Activated CD4-positive, alpha-beta T cell treated with anti-CD3 and anti-CD28 coated beads, Interleukin-2, amount 10 ng/mL, durations not matched to agents 24 days and 14 days (primary cell): ENCODE results near the gene ZNF593OS. TPM values are rescaled to one million over a fixed set of nuclear protein-coding genes. Genes with fewer than 3 reads are reported as not detected.

Source experiments
- DNase-seq: peaks from one replicate; pipeline ENCODE4 v3.0.0; 2022
- H3K27ac Mint-ChIP-seq: one replicate; pipeline ENCODE4 v1.8.0; 2022; ENCODE audit warnings: mild to moderate bottlenecking, mixed read lengths
- H3K27me3 Mint-ChIP-seq: one replicate; pipeline ENCODE4 v1.8.0; 2022; ENCODE audit warnings: mixed read lengths
- H3K36me3 Mint-ChIP-seq: one replicate; pipeline ENCODE4 v1.8.0; 2022; ENCODE audit warnings: low read depth, mild to moderate bottlenecking, mixed read lengths
- H3K4me1 Mint-ChIP-seq: one replicate; pipeline ENCODE4 v1.8.0; 2021; ENCODE audit warnings: mixed read lengths
- H3K4me3 Mint-ChIP-seq: one replicate; pipeline ENCODE4 v1.8.0; 2022; ENCODE audit warnings: mild to moderate bottlenecking, moderate library complexity, mixed read lengths
- H3K9me3 Mint-ChIP-seq: one replicate; pipeline ENCODE4 v1.8.0; 2021; ENCODE audit warnings: mixed read lengths
- intact Hi-C: fragments of 100-400 bp; cut with micrococcal nuclease; formaldehyde crosslinking; loops from one replicate; pipeline ENCODE4 v1.15.1; 2023
- total RNA-seq: library from RNA; stranded (reverse); gene quantifications from 2 replicates; pipeline ENCODE4 v1.2.3, GENCODE V29; 2022

The ZNF593OS gene
- total RNA-seq, 1 donor from 2014 or later: not detected

DNA sequence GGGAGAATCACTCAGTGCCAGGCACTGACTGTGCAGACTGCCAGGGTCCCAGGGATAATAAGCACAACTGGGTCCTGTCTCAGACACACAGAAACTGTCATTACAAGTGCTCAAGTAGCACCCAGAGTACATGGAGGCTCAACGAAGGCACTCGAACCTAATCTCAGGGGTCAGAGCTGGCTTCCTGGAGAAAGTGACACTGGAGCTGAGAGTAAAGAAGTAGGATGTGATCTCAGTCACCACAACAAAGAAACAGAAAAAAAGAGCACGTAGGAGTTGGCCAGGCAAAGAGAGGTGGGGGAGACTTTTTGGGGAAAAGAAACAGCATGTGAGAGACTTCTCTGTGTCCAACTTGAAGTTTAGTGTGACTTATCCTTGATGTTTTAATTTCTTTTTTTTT, 20.1 kb upstream of the ZNF593OS start:
- Mint-ChIP-seq H3K36me3 (no peaks in the 10 kb centered on the region), H3K4me1 (peaks cover 24% of the 10 kb centered on the region), H3K4me3 (peak overlapping the region; percentile 47), H3K27me3 (peaks cover 4% of the 10 kb centered on the region), H3K9me3 (peaks cover 4% of the 10 kb centered on the region), H3K27ac (peak overlapping the region; percentile 71)
- peak; percentile 82 for DNase-seq
- intact Hi-C loops: no loop called here

DNA sequence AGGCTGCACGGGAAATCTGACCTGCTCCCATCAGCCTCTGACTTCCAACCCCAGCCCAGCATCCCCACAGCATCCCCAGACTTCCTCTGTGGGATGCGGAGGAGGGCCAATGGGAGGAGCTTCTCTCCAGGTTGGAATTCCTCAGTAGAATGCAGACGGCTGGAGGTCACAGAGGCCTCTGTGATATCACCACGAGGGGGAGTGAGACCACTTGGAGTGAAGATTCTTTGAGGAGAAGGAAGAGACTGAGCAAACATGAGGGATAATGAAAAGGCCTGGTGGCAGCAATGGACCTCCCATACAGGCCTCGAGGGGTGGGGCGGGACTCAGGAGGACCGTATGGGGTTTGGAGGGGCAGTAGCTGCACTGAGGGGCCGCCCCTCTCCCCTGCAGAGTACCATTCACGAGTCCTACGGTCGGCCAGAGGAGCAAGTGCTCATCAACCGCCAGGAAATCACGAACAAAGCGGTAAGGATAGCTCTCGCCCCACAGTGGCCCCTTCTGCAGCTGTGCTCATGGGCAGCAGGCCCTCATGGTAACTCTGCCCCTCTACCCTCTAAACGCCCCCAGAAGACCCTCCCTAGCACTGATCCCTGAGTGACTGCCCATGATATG, 18.8 kb upstream of the ZNF593OS start, which contains the start of gene CATSPER4:
Gene CATSPER4 (plus strand): TSS at position 230 of the 615 bp plus-strand sequence. CDS start 26 bp downstream, at position 256.
- Mint-ChIP-seq H3K27ac (no peak within 1 kb of the TSS), H3K9me3 (peaks cover 4% of the 10 kb centered on the region), H3K4me3 (peak within 1 kb of the TSS; percentile 47), H3K4me1 (peaks cover 24% of the 10 kb centered on the region), H3K27me3 (peaks cover 2% of the 10 kb centered on the region), H3K36me3 (no peaks in the 10 kb centered on the region)
- intact Hi-C loops: no loop called here
- peak; percentile 57 for DNase-seq

DNA sequence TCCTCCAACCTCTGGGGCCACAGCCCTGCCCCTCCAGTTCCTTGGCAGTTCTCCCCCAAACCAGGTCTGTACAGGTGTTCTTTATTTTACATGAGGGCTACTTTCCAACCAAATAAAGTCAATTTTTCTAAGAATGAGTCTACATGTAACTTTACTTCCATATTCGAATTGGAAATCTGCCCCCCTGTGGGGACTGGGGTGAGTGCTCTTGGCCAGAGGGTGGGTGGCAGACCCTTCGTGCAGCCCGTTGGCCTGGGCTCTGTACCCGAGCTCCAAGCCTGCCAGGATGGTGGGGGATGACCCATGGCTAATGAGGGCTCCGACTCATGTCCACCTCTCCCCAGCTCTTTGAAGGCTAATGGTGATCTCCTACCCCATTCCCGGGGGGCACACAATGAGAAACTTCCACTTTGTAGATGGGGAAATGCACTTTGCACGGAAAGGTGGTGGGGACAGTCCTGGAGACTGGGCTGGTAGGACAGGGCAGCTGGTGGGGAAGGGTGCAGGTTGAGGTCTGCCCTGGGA, 18.2 kb upstream of the ZNF593OS start:
- no peak overlapping the region for H3K4me3 Mint-ChIP-seq
- intact Hi-C loops: no loop called here
- no peaks in the 10 kb centered on the region for H3K36me3 Mint-ChIP-seq
- no peaks in the 10 kb centered on the region for H3K27me3 Mint-ChIP-seq
- no peak for DNase-seq
- no peak overlapping the region for H3K27ac Mint-ChIP-seq
- H3K4me1 Mint-ChIP-seq: peaks cover 24% of the 10 kb centered on the region
- peaks cover 4% of the 10 kb centered on the region for H3K9me3 Mint-ChIP-seq

DNA sequence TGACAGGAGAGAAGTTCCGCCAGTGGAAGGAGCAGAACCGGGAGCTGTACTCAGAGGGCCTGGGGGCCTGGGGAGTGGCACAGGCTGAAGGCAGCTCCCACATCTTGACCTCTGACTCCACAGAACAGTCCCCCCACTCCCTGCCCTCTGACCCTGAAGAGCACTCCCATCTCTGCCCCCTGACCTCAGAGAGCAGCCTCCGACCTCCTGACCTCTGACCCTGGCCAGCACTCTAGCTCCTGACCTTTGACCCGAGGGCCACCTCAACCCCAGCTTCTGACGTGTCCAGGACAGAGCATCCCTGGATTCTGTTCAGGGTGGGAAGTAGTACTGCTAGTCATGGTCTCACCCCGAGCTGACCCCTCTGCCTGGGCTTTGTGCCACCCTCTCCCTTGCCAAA, 17.7 kb upstream of the ZNF593OS start:
- Mint-ChIP-seq H3K27me3 (no peaks in the 10 kb centered on the region), H3K9me3 (peaks cover 4% of the 10 kb centered on the region), H3K27ac (no peak overlapping the region), H3K4me1 (peaks cover 24% of the 10 kb centered on the region), H3K4me3 (no peak overlapping the region), H3K36me3 (no peaks in the 10 kb centered on the region)
- no peak for DNase-seq
- intact Hi-C loops: no loop called here

DNA sequence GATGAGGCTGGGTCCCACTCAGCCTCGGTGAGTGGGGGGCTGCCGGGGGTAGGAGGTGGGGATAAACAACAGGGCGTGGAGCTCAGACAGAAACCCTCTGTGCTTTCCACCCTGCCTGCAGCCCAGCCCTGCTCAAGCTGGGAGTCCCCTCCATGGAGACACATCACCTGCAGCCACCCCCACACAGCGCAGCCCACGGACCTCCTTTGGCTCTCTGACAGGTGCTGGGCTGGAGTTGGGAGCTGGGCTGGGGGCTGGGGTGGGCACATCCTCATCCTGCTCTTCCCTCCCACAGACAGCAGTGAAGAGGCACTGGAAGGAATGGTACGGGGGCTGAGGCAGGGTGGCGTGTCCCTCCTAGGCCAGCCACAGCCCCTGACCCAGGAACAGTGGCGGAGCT, 16.8 kb upstream of the ZNF593OS start:
- H3K27ac Mint-ChIP-seq: no peak overlapping the region
- peaks cover 18% of the 10 kb centered on the region for H3K4me1 Mint-ChIP-seq
- DNase-seq: no peak
- intact Hi-C loops: no loop called here
- no peaks in the 10 kb centered on the region for H3K36me3 Mint-ChIP-seq
- H3K9me3 Mint-ChIP-seq: peaks cover 4% of the 10 kb centered on the region
- no peaks in the 10 kb centered on the region for H3K27me3 Mint-ChIP-seq
- H3K4me3 Mint-ChIP-seq: no peak overlapping the region

DNA sequence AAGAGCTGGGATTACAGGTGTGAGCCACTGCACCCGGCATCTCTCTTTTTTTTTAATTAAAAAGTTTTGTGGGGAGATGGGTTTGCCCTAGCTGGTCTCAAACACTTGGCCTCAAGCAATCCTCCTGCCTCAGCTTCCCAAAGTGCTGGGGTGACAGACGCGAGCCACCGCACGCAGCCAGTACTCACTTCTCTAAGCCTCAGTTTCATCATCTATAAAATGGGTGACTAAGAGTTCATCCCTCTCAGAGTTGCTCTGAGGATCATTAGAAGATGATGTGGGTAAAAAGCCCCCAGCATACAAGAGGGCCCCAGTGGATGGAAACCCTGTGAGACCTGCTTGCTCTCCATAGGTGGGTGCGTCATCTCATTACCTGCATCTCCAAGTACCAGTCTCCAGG, 16.2 kb upstream of the ZNF593OS start:
- DNase-seq: no peak
- no peak overlapping the region for H3K4me3 Mint-ChIP-seq
- H3K36me3 Mint-ChIP-seq: no peaks in the 10 kb centered on the region
- intact Hi-C loops: no loop called here
- H3K9me3 Mint-ChIP-seq: peaks cover 4% of the 10 kb centered on the region
- H3K27me3 Mint-ChIP-seq: no peaks in the 10 kb centered on the region
- H3K27ac Mint-ChIP-seq: no peak overlapping the region
- H3K4me1 Mint-ChIP-seq: peaks cover 13% of the 10 kb centered on the region

DNA sequence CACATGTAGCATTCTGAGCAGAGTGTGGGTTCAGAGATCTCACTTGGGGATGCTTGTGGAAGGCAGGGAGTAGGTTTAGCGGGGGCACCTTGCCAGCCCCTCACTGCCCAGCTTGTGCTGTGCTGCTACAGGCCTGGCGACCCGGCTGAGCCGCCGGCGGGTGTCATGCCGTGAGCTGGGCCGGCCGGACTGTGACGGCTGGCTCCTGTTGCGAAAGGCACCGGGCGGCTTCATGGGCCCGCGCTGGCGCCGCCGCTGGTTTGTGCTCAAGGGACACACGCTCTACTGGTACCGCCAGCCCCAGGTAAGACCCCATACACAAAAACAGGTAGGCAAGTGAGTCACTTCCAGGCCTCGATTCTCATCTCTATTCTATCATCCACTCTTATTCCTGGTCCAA, 13.3 kb upstream of the ZNF593OS start:
- H3K36me3 Mint-ChIP-seq: no peaks in the 10 kb centered on the region
- H3K27ac Mint-ChIP-seq: no peak overlapping the region
- DNase-seq: no peak
- peaks cover 4% of the 10 kb centered on the region for H3K4me1 Mint-ChIP-seq
- no peaks in the 10 kb centered on the region for H3K9me3 Mint-ChIP-seq
- no peak overlapping the region for H3K4me3 Mint-ChIP-seq
- intact Hi-C loops: no loop called here
- no peaks in the 10 kb centered on the region for H3K27me3 Mint-ChIP-seq

DNA sequence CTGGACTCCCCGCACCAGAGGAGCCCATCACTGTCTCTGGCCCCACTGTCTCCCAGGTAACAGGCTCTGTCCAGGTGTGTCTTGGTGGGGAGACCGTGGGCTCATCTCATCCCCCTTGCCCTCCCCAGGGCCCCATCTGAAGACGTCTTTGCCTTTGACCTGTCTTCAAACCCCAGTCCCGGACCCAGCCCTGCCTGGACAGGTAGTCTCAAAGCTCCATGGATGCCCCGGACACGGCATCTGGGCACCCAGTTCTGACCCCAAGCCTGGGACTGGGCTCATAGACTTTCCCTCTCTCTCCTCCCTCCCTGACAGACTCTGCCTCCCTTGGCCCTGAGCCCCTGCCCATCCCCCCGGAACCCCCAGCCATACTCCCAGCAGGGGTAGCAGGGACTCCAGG, 12.5 kb upstream of the ZNF593OS start:
- H3K4me3 Mint-ChIP-seq: no peak overlapping the region
- H3K4me1 Mint-ChIP-seq: peaks cover 4% of the 10 kb centered on the region
- no peak for DNase-seq
- H3K27me3 Mint-ChIP-seq: no peaks in the 10 kb centered on the region
- H3K36me3 Mint-ChIP-seq: no peaks in the 10 kb centered on the region
- H3K27ac Mint-ChIP-seq: no peak overlapping the region
- no peaks in the 10 kb centered on the region for H3K9me3 Mint-ChIP-seq
- intact Hi-C loops: no loop called here

DNA sequence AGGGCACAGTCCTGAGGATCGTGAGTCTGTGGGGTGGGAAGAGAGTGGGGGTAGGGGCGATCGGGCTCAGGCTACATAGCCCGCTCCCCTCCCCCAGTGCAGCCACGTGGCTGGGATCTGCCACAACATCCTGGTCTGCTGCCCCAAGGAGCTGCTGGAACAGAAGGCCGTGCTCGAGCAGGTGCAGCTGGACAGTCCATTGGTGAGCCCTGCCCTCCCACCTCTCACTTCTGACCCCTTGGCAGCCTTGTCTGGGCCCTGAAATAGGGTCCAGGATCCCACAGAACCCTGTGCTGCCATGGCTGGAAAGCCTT, 10.7 kb upstream of the ZNF593OS start:
- Mint-ChIP-seq H3K27ac (no peak overlapping the region), H3K9me3 (no peaks in the 10 kb centered on the region), H3K36me3 (no peaks in the 10 kb centered on the region), H3K27me3 (no peaks in the 10 kb centered on the region), H3K4me3 (no peak overlapping the region), H3K4me1 (peaks cover 6% of the 10 kb centered on the region)
- intact Hi-C loops: no loop called here
- DNase-seq: no peak

DNA sequence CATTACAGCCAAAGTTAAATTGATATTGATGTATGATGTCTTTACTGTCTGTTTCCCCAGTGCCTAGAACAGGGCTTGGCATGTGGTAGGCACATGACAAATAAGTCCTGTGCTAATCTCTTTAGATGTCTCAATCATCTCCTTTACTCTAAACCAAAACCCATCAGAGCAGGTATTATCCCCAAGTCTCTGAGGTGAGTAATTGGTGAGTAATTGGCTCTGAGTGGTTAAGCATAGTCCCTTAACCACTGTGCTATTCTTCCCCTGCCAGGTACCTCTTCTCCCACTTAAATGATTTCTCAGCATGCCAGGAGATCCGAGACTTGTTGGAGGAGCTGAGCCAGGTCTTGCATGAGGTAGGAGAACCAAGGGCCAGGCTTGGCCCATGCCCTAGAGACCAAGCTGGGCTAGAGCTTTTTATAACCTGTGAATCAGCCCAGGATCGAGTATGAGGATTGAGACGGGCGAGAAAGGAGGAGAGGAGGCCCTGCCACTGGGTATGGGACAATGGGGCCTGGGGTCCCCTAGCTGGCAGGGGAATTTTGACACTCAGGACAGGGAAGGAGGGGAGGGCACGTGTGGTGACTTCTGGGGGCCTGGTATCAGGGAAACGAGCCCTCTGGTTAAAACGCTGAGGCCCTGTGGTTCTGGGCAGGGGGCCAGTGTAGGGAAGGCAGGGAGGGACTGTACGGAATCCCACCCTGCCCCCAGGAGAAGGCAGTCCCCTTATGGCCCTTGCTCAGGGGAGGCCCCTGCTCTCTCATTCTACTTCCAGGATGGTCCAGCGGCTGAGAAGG, 10.2 kb upstream of the ZNF593OS start:
- Mint-ChIP-seq H3K4me3 (no peak overlapping the region), H3K27me3 (no peaks in the 10 kb centered on the region), H3K27ac (no peak overlapping the region), H3K36me3 (no peaks in the 10 kb centered on the region), H3K4me1 (peaks cover 6% of the 10 kb centered on the region), H3K9me3 (no peaks in the 10 kb centered on the region)
- intact Hi-C loops: no loop called here
- no peak for DNase-seq

DNA sequence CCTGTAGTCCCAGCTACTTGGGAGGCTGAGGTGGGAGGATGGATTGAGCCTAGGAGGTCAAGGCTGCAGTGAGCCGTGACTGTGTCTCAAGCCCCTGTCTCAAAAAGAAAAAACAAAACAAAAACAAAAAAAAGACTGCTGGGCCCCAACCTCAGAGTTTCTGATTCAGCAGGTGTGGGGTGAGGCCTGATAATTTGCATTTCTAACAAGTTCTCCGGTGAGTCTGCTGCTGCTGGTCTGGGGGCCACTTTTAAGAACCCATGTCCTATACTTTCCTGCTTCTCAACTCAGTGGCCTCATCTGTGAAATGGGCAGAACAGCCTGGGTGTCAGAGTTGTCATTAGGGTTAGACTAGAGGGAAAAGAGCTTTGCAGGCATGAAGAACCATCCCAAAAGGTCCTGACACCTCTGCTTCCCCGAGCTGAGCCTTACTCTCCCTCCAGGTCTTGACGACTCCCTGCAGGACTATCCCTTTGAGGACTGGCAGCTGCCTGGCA, 8.4 kb upstream of the ZNF593OS start:
- intact Hi-C loops: no loop called here
- Mint-ChIP-seq H3K4me1 (peaks cover 6% of the 10 kb centered on the region), H3K27me3 (no peaks in the 10 kb centered on the region), H3K36me3 (no peaks in the 10 kb centered on the region), H3K27ac (no peak overlapping the region), H3K9me3 (no peaks in the 10 kb centered on the region), H3K4me3 (no peak overlapping the region)
- no peak for DNase-seq

DNA sequence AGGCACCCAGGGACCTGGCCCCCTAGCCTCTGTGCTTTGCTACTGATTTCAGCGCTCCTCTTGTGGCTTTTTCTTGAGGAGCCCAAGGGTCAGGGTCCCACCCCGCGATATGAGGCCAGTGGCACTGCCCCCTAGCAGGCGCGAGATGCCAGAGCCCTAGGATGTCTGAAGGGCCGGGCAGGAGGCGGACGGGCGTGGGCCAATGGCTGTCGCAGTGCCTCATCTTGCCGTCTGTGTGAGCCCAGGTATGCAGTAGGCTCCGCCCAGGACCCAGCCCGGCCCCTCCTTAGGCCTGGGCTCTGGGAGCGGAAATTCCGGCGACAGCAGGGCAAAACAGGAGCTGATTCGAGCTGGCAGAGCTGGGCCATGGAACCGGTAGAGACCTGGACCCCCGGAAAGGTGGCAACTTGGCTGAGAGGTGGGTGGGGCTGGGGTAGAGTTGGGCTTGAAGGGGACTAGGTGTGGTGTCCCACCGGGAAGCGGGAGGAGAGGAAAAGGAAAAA, 5.6 kb upstream of the ZNF593OS start, which contains the start of gene CNKSR1:
Gene CNKSR1 (plus strand): TSS at position 310 of the 503 bp plus-strand sequence. CDS start 57 bp downstream, at position 367.
- Mint-ChIP-seq H3K4me1 (peaks cover 8% of the 10 kb centered on the region), H3K9me3 (no peaks in the 10 kb centered on the region), H3K27me3 (no peaks in the 10 kb centered on the region), H3K27ac (peak within 1 kb of the TSS; percentile 29), H3K4me3 (peak within 1 kb of the TSS; percentile 68), H3K36me3 (no peaks in the 10 kb centered on the region)
- intact Hi-C loops: no loop called here
- DNase-seq: no peak

DNA sequence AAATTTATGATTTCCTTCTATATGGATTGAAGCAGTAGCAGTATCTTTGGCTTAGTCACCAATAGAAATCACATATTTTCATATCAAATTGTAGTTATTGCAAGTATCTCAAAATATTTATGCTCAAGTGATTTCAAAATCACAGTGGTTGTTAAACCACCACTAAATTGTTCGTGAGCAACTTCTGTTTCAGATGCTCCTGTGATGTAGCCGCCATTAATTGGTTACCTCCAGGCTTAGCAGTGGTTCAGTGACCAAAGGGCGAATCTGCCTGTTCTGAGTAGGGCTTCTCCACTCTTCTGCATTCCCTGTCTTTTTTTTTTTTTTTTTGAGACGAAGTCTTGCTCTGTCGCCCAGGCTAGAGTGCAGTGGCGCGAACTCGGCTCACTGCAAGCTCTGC, 3.7 kb upstream of the ZNF593OS start:
- intact Hi-C loops: no loop called here
- H3K9me3 Mint-ChIP-seq: no peaks in the 10 kb centered on the region
- H3K27me3 Mint-ChIP-seq: no peaks in the 10 kb centered on the region
- no peak overlapping the region for H3K4me3 Mint-ChIP-seq
- peaks cover 6% of the 10 kb centered on the region for H3K36me3 Mint-ChIP-seq
- H3K4me1 Mint-ChIP-seq: peaks cover 8% of the 10 kb centered on the region
- no peak for DNase-seq
- no peak overlapping the region for H3K27ac Mint-ChIP-seq

DNA sequence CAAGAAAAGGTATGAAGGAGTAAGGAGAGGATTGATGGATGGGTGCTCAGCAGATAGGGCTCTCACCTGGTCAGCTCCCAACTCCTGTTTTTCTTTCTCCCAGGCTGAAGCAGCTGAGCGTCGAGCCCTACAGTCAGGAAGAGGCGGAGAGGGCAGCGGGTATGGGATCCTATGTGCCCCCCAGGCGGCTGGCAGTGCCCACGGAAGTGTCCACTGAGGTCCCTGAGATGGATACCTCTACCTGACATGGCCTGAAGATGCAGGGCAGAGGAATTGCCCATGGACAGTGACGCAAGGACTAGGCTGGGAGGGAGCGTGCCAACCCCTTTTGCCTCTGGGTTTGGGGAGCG, 1.2 kb downstream of the ZNF593OS start:
- Mint-ChIP-seq H3K36me3 (peaks cover 8% of the 10 kb centered on the region), H3K4me3 (peak overlapping the region; percentile 96)
- intact Hi-C loops: no loop called here

More for the DNA sequence above, 1.2 kb downstream of the ZNF593OS start:
- peak overlapping the region; percentile 92 for H3K27ac Mint-ChIP-seq
- H3K4me1 Mint-ChIP-seq: peaks cover 21% of the 10 kb centered on the region
- DNase-seq: peak; percentile 57
- H3K27me3 Mint-ChIP-seq: peaks cover 4% of the 10 kb centered on the region
- H3K9me3 Mint-ChIP-seq: no peaks in the 10 kb centered on the region
